H1 (cell line): Measurements from ENCODE around the gene CREBBP. TPM values are rescaled to one million over a fixed set of nuclear protein-coding genes. Genes with fewer than 3 reads are reported as not detected.

ENCODE experiments used
- CTCF ChIA-PET: fragments of 300-600 bp; sonication (Branson Sonifier 250); formaldehyde crosslinking; loops from one replicate; lab custom pipeline; 2021; ENCODE audit not compliant: partially characterized antibody; lab: Charles Lee
- POLR2A ChIA-PET: fragments of 300-600 bp; sonication (Branson Sonifier 250); formaldehyde crosslinking; loops from one replicate; lab custom pipeline; 2021; ENCODE audit warnings: inconsistent platforms; ENCODE audit not compliant: partially characterized antibody; lab: Charles Lee
- DNase-seq, 2 experiments: peaks; one replicate each; pipeline versions ENCODE4 v3.0.0 to v3.0.0-alpha.2; 2010 to 2022; ENCODE audit warnings: low spot score in 2 of 2, low read depth in 1 of 2, mixed read lengths in 1 of 2
- FAIRE-seq: peaks from 2 replicates; lab custom pipeline; 2011; peaks lifted over from hg19 to GRCh38; lab: Jason Lieb, UNC
- H2AFZ ChIP-seq: 2 replicates; pipeline ENCODE4 v1.8.1; 2012; ENCODE audit warnings: low read length, inconsistent platforms
- H2AK5ac ChIP-seq: 2 replicates; pipeline ENCODE4 v1.6.1; 2013; ENCODE audit warnings: low read depth, low read length
- H2BK120ac ChIP-seq: replicated peaks from 2 replicates; pipeline ENCODE3; 2013; ENCODE audit warnings: low read depth, low read length, inconsistent platforms
- H2BK12ac ChIP-seq: 2 replicates; pipeline ENCODE4 v1.6.1; 2013; ENCODE audit warnings: low read depth, low read length
- H2BK15ac ChIP-seq: 2 replicates; pipeline ENCODE4 v1.6.1; 2013; ENCODE audit warnings: low read length
- H2BK20ac ChIP-seq: 2 replicates; pipeline ENCODE4 v1.6.1; 2013; ENCODE audit warnings: low read length
- H2BK5ac ChIP-seq: 2 replicates; pipeline ENCODE4 v1.6.1; 2013; ENCODE audit warnings: low read depth, low read length
- H3K14ac ChIP-seq: 2 replicates; pipeline ENCODE4 v1.6.1; 2013; ENCODE audit warnings: inconsistent platforms; ENCODE audit not compliant: insufficient read length
- H3K18ac ChIP-seq: 2 replicates; pipeline ENCODE4 v1.6.1; 2013; ENCODE audit warnings: low read length; ENCODE audit errors: extremely low read depth
- H3K23ac ChIP-seq: 2 replicates; pipeline ENCODE4 v1.6.1; 2013; ENCODE audit warnings: inconsistent platforms; ENCODE audit not compliant: insufficient read length
- H3K23me2 ChIP-seq: 2 replicates; pipeline ENCODE4 v1.6.1; 2013; ENCODE audit warnings: low read depth, low read length
- H3K27ac ChIP-seq: 2 replicates; pipeline ENCODE4 v1.6.1; 2011; ENCODE audit warnings: low read depth, low read length, inconsistent platforms
- H3K27me3 ChIP-seq, 4 experiments: replicated peaks in 1 of 4; 1 replicate in 1 of 4; 2 replicates in 3 of 4; pipeline versions ENCODE4 v1.6.1 to v1.8.1; 2011 to 2013; ENCODE audit warnings: low read length in 3 of 4, mild to moderate bottlenecking in 3 of 4, inconsistent platforms in 2 of 4, mixed read lengths in 2 of 4, moderate library complexity in 1 of 4; ENCODE audit not compliant: control insufficient read depth in 3 of 4, insufficient read depth in 3 of 4; ENCODE audit errors: extremely low read depth in 1 of 4
- H3K36me3 ChIP-seq, 4 experiments: 2 replicates each; pipeline versions ENCODE4 v1.6.1 to v1.8.1; 2011 to 2013; ENCODE audit warnings: mild to moderate bottlenecking in 4 of 4, low read length in 3 of 4, moderate library complexity in 2 of 4, control low read depth in 1 of 4, inconsistent platforms in 1 of 4; ENCODE audit not compliant: insufficient read depth in 4 of 4, control insufficient read depth in 2 of 4
- H3K4ac ChIP-seq: replicated peaks from 2 replicates; pipeline ENCODE3; 2013; ENCODE audit warnings: low read length, low read depth, mixed read lengths, inconsistent platforms; ENCODE audit not compliant: insufficient read length
- H3K4me1 ChIP-seq, 4 experiments: replicated peaks in 1 of 4; 1 replicate in 1 of 4; 2 replicates in 3 of 4; pipeline versions ENCODE4 v1.6.1 to v1.8.1; 2011 to 2013; ENCODE audit warnings: low read length in 3 of 4, inconsistent platforms in 2 of 4, mixed read lengths in 1 of 4; ENCODE audit not compliant: insufficient read depth in 4 of 4, control insufficient read depth in 3 of 4
- H3K4me2 ChIP-seq, 2 experiments: 2 replicates each; pipeline versions ENCODE4 v1.6.1 to v1.8.1; 2011 to 2013; ENCODE audit warnings: low read depth in 2 of 2, low read length in 2 of 2, control low read depth in 1 of 2, inconsistent platforms in 1 of 2, mild to moderate bottlenecking in 1 of 2; ENCODE audit not compliant: insufficient read depth in 1 of 2
- H3K4me3 ChIP-seq, 4 experiments: fragments of 200-600, 300-600 bp in 1 of 4; sonication (generic), shearing (Covaris generic), sonication (Bioruptor Twin) in 1 of 4; 2 replicates each; pipeline versions ENCODE4 v1.5.1 to v1.8.1; 2011 to 2016; ENCODE audit warnings: low read length in 4 of 4, low read depth in 3 of 4, control low read depth in 2 of 4, inconsistent platforms in 2 of 4, mild to moderate bottlenecking in 2 of 4, mixed read lengths in 1 of 4, moderate library complexity in 1 of 4; ENCODE audit not compliant: insufficient read depth in 2 of 4; ENCODE audit errors: extremely low read depth in 1 of 4
- H3K56ac ChIP-seq: replicated peaks from 2 replicates; pipeline ENCODE3; 2013; ENCODE audit warnings: low read depth, mild to moderate bottlenecking, mixed read lengths, low read length, inconsistent platforms; ENCODE audit not compliant: insufficient read length
- H3K79me1 ChIP-seq: 2 replicates; pipeline ENCODE4 v1.6.1; 2013; ENCODE audit warnings: low read depth, low read length, control low read depth
- H3K79me2 ChIP-seq, 2 experiments: 2 replicates each; pipeline versions ENCODE4 v1.6.1 to v1.8.1; 2012 to 2013; ENCODE audit warnings: low read length in 2 of 2, mild to moderate bottlenecking in 2 of 2, inconsistent platforms in 1 of 2; ENCODE audit not compliant: insufficient read depth in 2 of 2, control insufficient read depth in 1 of 2
- H3K9ac ChIP-seq, 4 experiments: replicated peaks in 1 of 4; 1 replicate in 1 of 4; 2 replicates in 3 of 4; pipeline versions ENCODE4 v1.6.1 to v1.8.1; 2011 to 2013; ENCODE audit warnings: low read depth in 3 of 4, low read length in 3 of 4, control low read depth in 2 of 4, mild to moderate bottlenecking in 2 of 4, moderate library complexity in 2 of 4, inconsistent platforms in 1 of 4; ENCODE audit errors: extremely low read depth in 1 of 4
- H3K9me3 ChIP-seq, 2 experiments: 2 replicates each; pipeline versions ENCODE4 v1.6.1 to v1.8.1; 2012 to 2013; ENCODE audit warnings: mild to moderate bottlenecking in 2 of 2, moderate library complexity in 2 of 2, control low read depth in 1 of 2, inconsistent platforms in 1 of 2, low read depth in 1 of 2, low read length in 1 of 2, mixed read lengths in 1 of 2; ENCODE audit not compliant: insufficient read depth in 2 of 2
- H4K20me1 ChIP-seq, 2 experiments: replicated peaks in 1 of 2; 2 replicates each; pipeline versions ENCODE3 to v1.8.1; 2011 to 2013; ENCODE audit warnings: inconsistent platforms in 2 of 2, low read length in 2 of 2, mild to moderate bottlenecking in 1 of 2; ENCODE audit not compliant: insufficient read depth in 2 of 2, control insufficient read depth in 1 of 2
- H4K5ac ChIP-seq: 2 replicates; pipeline ENCODE4 v1.6.1; 2013; ENCODE audit warnings: low read length, low read depth, mixed read lengths, inconsistent platforms; ENCODE audit not compliant: insufficient read length
- H4K8ac ChIP-seq: 2 replicates; pipeline ENCODE4 v1.8.0; 2013; ENCODE audit warnings: mild to moderate bottlenecking, moderate library complexity, low read length, inconsistent platforms; ENCODE audit not compliant: insufficient read depth; ENCODE audit errors: extremely low read depth
- H4K91ac ChIP-seq: replicated peaks from 2 replicates; pipeline ENCODE3; 2013; ENCODE audit warnings: low read length, mixed read lengths, inconsistent platforms; ENCODE audit not compliant: insufficient read length
- ASH2L ChIP-seq: fragments of 200-600, 300-600 bp; sonication (generic); IDR thresholded peaks from one replicate; pipeline ENCODE4 v1.7.1; 2017; ENCODE audit warnings: low read length
- CBX5 ChIP-seq: fragments of 300-800, 300-1000 bp; sonication (generic); IDR thresholded peaks from 2 replicates; pipeline ENCODE4 v1.7.1; 2016; ENCODE audit warnings: antibody characterized with exemption, low read length, low read depth
- EZH2 ChIP-seq: fragments of 200-600 bp; sonication (generic); IDR thresholded peaks from 2 replicates; pipeline ENCODE4 v1.7.1; 2012; ENCODE audit warnings: low read depth, mild to moderate bottlenecking, moderate library complexity, low read length, inconsistent platforms; ENCODE audit not compliant: severe bottlenecking
- GABPA ChIP-seq: IDR thresholded peaks from 2 replicates; pipeline ENCODE4 v1.6.1; 2011; ENCODE audit warnings: mild to moderate bottlenecking, low read length, moderate library complexity, borderline replicate concordance; ENCODE audit not compliant: insufficient read depth
- GTF2F1 ChIP-seq: IDR thresholded peaks from 2 replicates; pipeline ENCODE4 v1.6.1; 2012; ENCODE audit warnings: low read depth, low read length, improper control_type of control experiment, borderline replicate concordance
- KDM5A ChIP-seq: fragments of 200-600 bp; IDR thresholded peaks from 2 replicates; pipeline ENCODE4 v1.7.1; 2012; ENCODE audit warnings: mild to moderate bottlenecking, low read length, inconsistent platforms, mixed read lengths
- MAFK ChIP-seq: IDR thresholded peaks from 2 replicates; pipeline ENCODE4 v1.6.1; 2012; ENCODE audit warnings: low read depth, mild to moderate bottlenecking, improper control_type of control experiment, low read length
- RNF2 ChIP-seq: fragments of 200-900, 300-1000 bp; sonication (generic); IDR thresholded peaks from 2 replicates; pipeline ENCODE4 v1.7.1; 2016; ENCODE audit warnings: borderline replicate concordance, low read depth, mild to moderate bottlenecking, antibody characterized with exemption, low read length; ENCODE audit not compliant: poor library complexity, severe bottlenecking; ENCODE audit errors: missing control alignments
- SIN3A ChIP-seq, 2 experiments: IDR thresholded peaks in 1 of 2; conservative IDR thresholded peaks in 1 of 2; 2 replicates each; pipeline ENCODE4 v1.6.1; 2011 to 2012; ENCODE audit warnings: low read length in 2 of 2, improper control_type of control experiment in 1 of 2, low read depth in 1 of 2, mild to moderate bottlenecking in 1 of 2
- SRF ChIP-seq: IDR thresholded peaks from 2 replicates; pipeline ENCODE4 v1.6.1; 2011; ENCODE audit warnings: mild to moderate bottlenecking, low read depth, low read length, moderate library complexity
- WGBS, 2 experiments: shearing (Covaris generic) in 1 of 2; methylation state at CpG; one replicate each; pipeline versions ENCODE4 v1.1.6 to v1.1.7; 2013 to 2015; ENCODE audit warnings: low lambda C conversion rate in 2 of 2, mixed read lengths in 2 of 2, inconsistent platforms in 1 of 2, low coverage in 1 of 2, missing lambda C conversion rate in 1 of 2; ENCODE audit not compliant: insufficient replicate concordance in 2 of 2, insufficient coverage in 1 of 2, insufficient read length in 1 of 2; ENCODE audit errors: extremely low coverage in 1 of 2, missing lambda C conversion rate in 1 of 2; 5-methylcytosine and 5-hydroxymethylcytosine counted together
- polyA plus RNA-seq, 7 experiments: library from polyadenylated mRNA; depleted of rRNA in 3 of 7; stranded (reverse) in 5 of 7; unstranded in 2 of 7; fragments of >200 nt in 5 of 7; fragments of 200-250 nt in 2 of 7; gene quantifications; 1 replicate in 5 of 7; 2 replicates in 1 of 7; 4 replicates in 1 of 7; pipeline versions ENCODE4 v1.2.1 to v1.2.3, GENCODE V29; 2011 to 2013; ENCODE audit warnings: missing spikeins in 2 of 7, mixed read lengths in 2 of 7
- total RNA-seq: library from RNA; stranded (reverse); fragmentation: NEBNext Ultra II Directional; extraction: Animal tissue kit (Norgen Biotek cat#: 25700); gene quantifications from 2 replicates; pipeline ENCODE4 v1.2.1, GENCODE V29; 2021

Gene CREBBP
- total and polyA plus RNA-seq, 2 of the 8 experiments (the other 6 are each of a cell fraction or from before 2014, with no cell fraction given) = 10.0 to 60.1 TPM

DNA sequence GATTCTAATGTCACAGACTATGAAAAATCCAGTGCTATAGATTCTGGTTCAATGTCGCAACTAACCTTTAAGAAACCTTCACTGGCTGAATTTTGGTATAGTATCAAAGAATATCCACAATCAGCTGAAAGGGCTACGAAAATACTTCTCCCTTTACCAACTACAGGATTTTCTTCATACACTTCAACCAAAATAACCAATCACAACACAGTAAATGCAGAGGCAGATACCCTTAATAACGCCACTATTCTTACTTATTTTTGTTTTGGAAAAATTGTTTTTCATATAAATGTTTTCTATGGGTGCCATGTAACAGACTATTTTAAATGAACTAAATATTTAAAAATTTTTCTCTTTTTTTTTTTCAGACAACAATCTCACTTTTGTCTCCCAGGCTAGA is 114.3 kb downstream of the CREBBP start:
- H3K4me2 ChIP-seq = no peak overlapping the region
- H3K36me3 ChIP-seq = peaks cover 17 to 58% (median 34%) of the 10 kb centered on the region in 4 experiments; a peak in 7 of 8 replicates
- no peak overlapping the region for H2BK120ac ChIP-seq
- no peaks in the 10 kb centered on the region; a peak in 1 of 4 replicates for H3K79me2 ChIP-seq
- no peak overlapping the region for H3K4me3 ChIP-seq
- no peak overlapping the region for H3K4ac ChIP-seq
- H3K14ac ChIP-seq = no peak overlapping the region
- no peak overlapping the region for H4K91ac ChIP-seq
- H2BK15ac ChIP-seq = no peak overlapping the region
- no peak overlapping the region for H2AFZ ChIP-seq
- no peaks in the 10 kb centered on the region for H3K27me3 ChIP-seq
- peaks cover 2% of the 10 kb centered on the region; the same call in 1 of the 2 replicates for H3K79me1 ChIP-seq
- no peak overlapping the region for H3K27ac ChIP-seq
- no peak for DNase-seq
- H2BK12ac ChIP-seq = no peak overlapping the region
- TF ChIP-seq ASH2L = no peak
- no peak for TF ChIP-seq MAFK
- no peak for TF ChIP-seq SIN3A (conservative IDR thresholded peaks at IDR 0.05 in 1 of 2, IDR thresholded peaks at IDR 0.05 in 1 of 2; ENCODE audit: low read depth in 1 of 2, low read length in 2 of 2)
- TF ChIP-seq GTF2F1 = no peak
- no peak for TF ChIP-seq GABPA
- no peak for TF ChIP-seq KDM5A
- TF ChIP-seq EZH2 = no peak
- TF ChIP-seq RNF2 = no peak
- TF ChIP-seq SRF = no peak
- no peak for TF ChIP-seq CBX5
- TF ChIP-seq, all 59 proteins: peak for 0
- Histone ChIP-seq H3K23me2 (no peaks in the 10 kb centered on the region), H4K20me1 (peaks cover 0 to 6% of the 10 kb centered on the region in 2 experiments), H3K56ac (no peak overlapping the region), H3K9me3 (no peaks in the 10 kb centered on the region), H4K8ac (no peak overlapping the region), H3K4me1 (no peaks in the 10 kb centered on the region), H2BK5ac (no peak overlapping the region), H2AK5ac (no peak overlapping the region), H4K5ac (no peak overlapping the region), H3K18ac (no peak overlapping the region), H3K9ac (no peak overlapping the region), H2BK20ac (no peak overlapping the region), H3K23ac (no peak overlapping the region)
- WGBS, 2 experiments = 94% methylated on average over 3 of the region's 3 CpGs; no CpG with 5 or more reads in 1 of the 2 experiments
- no peak for FAIRE-seq
- ChIA-PET CTCF (no interaction called here), POLR2A (interaction anchor here (1.2 kb wide), 1 partner anchor 119 kb away, joined by 3 read pairs; no protein-coding TSS in a partner anchor)
